Loucy (cell line): Measurements from ENCODE around the gene MEGF6.

Experiments
- EZH2phosphoT487 ChIP-seq: fragments of 200-600 bp; IDR thresholded peaks from 2 replicates; pipeline ENCODE4 v1.6.1; 2018; ENCODE audit warnings: antibody characterized with exemption, mild to moderate bottlenecking, moderate library complexity, borderline replicate concordance
- TF ChIP-seq, protein P1 (sequence below): fragments of 200-600 bp; sonication (generic); conservative IDR thresholded peaks from 2 replicates; pipeline ENCODE4 v1.5.1; 2014; ENCODE audit warnings: mild to moderate bottlenecking, antibody characterized with exemption, low read length

DNA sequence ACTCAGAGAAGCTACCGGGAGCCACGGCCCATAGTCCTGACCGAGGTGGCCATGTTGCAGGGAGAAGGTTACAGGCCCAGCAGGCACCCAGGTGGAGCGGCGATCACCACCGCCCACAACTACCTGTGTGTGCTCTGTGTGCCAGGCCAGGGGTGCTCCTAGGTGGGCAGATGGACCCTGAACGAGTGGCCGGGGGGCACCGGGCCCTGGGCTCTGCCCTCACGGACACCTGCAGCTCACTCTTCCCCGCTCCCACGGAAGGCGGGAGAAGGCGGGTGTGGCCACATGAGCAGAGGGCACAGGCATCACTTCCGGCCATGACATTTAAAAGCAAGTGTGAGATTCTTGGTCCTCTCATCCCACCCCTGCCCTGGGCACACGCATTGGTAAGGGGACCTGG, 73.9 kb downstream of the MEGF6 start:
- TF ChIP-seq, protein P1, sequence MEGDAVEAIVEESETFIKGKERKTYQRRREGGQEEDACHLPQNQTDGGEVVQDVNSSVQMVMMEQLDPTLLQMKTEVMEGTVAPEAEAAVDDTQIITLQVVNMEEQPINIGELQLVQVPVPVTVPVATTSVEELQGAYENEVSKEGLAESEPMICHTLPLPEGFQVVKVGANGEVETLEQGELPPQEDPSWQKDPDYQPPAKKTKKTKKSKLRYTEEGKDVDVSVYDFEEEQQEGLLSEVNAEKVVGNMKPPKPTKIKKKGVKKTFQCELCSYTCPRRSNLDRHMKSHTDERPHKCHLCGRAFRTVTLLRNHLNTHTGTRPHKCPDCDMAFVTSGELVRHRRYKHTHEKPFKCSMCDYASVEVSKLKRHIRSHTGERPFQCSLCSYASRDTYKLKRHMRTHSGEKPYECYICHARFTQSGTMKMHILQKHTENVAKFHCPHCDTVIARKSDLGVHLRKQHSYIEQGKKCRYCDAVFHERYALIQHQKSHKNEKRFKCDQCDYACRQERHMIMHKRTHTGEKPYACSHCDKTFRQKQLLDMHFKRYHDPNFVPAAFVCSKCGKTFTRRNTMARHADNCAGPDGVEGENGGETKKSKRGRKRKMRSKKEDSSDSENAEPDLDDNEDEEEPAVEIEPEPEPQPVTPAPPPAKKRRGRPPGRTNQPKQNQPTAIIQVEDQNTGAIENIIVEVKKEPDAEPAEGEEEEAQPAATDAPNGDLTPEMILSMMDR = no peak
- no peak for TF ChIP-seq EZH2phosphoT487
